UCSD-AML1 (cell line): ENCODE data around the gene PDE11A.
"Not testable (repeated sequence)": the region's sequence is repeated elsewhere in the genome, so short reads cannot be mapped to it uniquely, and the experiment has no call there.

Experiments used
- DNase-seq: peaks from one replicate; lab custom pipeline; 2025; ENCODE audit not compliant: unreplicated experiment; lab: John Stamatoyannopoulos, UW

The PDE11A gene

GRCh38 chr2:178074123-178075005 is 1.8 kb upstream of the PDE11A start:
- DNase-seq = no peak

DNA sequence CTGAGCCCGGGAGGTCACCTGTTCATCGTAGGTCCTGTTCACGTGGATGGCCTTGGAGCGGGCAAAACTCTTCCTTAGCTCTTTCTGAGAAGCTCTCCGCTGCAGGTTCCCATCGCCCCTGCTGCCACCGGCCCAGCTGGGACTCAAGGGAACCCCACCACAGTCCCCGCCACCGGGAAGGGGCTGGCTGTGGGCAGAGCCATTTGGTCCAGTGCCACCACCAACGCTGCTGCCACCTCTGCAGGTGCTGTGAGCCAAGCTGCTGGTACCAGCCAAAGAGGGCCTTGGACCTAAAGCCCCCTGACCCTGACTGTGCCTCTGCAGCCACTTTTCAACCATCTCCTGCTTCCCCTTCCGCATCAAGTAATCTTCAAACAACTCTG is 586 bp downstream of the PDE11A start:
- no peak for DNase-seq

DNA sequence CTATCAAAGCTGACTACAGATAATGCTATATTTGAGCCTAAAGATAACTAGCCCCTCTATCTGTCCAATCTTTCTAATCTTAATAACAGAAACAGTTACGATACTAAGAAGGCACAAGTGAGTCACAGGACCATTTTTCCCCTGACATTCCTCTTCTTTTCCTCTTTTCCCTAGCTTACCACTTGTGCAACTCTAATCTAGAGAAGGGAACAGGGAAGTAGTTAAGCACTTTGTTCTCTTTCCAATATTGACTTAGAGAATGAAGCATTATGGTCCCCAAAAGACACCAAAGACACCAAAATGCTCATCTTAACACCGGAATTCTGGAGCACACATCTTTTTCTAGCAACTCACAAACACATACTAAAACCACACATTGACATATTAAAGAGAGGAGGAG is 1.8 kb downstream of the PDE11A start:
- no peak for DNase-seq

DNA sequence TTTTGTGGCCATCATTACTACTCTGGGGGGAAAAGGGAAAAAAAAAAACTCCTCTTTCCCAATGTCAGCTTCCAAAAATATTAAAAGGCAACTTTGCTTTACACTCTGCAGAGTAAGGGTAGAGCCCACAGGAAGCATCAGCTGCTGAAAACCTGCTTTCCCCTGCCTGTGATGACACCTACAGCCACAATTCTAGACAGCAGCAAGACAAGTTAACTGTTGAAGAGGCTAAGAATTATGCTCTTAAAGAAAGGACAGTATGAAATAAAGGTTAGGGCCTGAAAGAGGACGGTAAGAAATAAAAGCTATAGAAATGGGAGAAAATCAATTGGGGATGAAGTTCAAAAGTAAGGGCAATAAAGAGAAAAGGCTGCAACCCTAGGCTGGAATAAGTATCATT is 3.0 kb downstream of the PDE11A start:
- no peak for DNase-seq

DNA sequence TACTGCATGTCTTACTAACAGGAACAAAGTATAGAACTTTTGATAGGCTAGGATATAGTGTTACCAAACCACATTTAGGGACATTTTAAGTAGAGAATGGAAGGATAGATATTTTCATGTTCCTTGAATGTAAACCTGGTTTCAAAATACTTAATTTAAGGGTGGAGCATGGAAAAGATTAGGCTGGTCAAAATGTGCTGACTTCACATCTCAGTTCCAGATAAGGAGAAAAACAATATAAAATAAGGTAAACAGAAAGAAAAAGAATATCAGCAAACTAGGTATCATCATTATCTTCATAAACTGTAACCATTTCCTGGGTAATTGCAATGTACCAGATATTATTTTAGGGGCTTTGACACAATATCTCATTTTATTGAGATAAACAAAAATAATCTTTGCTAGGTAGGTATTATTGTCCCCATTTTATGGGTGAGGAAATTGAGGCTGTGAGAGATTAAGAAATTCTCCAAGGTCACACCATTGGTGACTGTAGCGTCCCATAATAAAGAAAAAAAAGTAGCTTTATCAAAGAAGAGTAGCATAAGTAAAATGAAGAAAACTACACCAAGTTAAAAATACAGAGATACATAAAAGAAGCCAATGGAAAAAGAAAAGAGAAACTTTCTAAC is 3.6 kb downstream of the PDE11A start:
- DNase-seq = no peak

DNA sequence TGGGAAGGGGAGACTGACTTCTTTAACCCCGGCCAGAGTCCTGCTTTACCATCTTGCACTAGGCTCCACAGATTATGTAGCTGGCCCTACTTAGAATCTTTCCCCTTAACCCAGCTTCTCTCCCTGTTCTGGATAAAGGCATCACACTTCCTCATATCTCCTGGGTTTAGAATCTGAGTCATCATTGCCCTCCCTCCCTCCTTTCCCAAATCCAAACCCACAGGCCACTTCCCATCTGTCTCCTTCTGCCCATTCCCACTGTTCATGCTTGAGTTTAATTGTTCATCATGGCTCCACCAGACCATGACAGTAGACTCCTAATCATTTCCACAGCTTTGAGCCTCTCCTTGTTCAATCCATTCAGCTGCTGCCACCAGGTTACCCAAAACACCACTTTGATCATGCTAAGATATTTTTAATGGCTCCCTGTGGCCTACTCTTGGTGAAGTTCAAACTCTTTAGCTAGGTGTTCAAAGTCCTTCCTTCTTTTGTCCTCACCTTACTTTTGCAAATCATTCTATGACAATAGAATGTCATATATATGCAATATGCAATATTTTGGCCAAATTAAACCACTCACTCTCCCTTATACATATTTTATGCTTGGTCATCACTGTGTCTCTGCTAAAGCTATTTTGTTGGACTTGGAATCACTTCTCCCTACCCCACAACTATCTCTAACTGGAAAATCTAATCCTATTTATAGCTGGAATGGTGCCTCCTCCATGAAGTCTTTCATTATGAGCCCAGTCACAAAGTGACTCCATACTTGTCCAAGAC is 5.5 kb downstream of the PDE11A start:
- DNase-seq = no peak

DNA sequence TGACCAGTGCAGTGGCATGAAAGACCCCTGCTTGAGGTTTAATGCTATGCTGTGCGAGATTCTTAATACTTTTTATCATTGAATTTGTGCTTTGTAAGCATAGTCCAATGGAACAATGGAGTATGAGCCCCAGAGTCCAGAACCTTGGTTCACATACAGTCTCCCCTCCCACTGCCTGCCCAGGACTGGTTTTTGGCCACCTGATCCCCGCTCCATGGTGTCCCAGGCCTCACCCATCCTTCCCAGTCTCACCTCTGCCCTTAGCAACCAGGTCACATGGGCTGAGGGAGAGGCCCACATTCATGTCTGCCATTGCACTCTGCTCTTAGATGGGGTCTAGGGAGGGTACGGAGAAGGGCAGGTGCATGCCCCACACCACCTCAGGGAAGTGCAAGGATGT is 6.3 kb downstream of the PDE11A start:
- no peak for DNase-seq

- no peak for DNase-seq
These were observed 12.9 kb downstream of the PDE11A start for GRCh38 chr2:178059681-178060080.

- DNase-seq = no peak
These were observed 13.5 kb downstream of the PDE11A start for GRCh38 chr2:178059111-178059510.

- DNase-seq = no peak
These were observed 15.3 kb downstream of the PDE11A start for GRCh38 chr2:178057179-178057680.

DNA sequence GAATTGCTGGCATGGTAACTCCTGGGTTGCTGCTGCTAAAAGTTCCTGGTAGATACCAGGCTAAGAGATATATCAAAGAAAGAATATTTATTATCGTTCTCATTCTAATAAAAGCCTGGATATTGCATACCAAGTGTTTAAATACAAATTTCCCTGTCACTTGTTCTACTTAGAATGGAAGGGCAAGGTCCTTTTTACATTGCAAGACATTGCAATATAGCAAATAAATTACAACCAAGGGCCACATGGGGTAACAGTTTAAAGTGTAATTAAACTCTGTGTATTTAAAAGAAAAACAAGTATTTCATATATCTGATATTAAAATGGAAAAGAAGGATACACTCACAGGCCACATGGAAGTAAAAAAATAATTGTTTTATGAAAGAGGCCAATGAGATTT is 16.2 kb downstream of the PDE11A start:
- DNase-seq = no peak

- not testable (repeated sequence) for DNase-seq
These were observed 21.3 kb downstream of the PDE11A start for GRCh38 chr2:178051257-178051656.

- no peak for DNase-seq
These were observed 25.2 kb downstream of the PDE11A start for GRCh38 chr2:178047391-178047790.

GRCh38 chr2:178044836-178045235 is 27.7 kb downstream of the PDE11A start:
- no peak for DNase-seq

- no peak for DNase-seq
These were observed 29.3 kb downstream of the PDE11A start for GRCh38 chr2:178043266-178043665.

GRCh38 chr2:178033583-178033982 is 39.0 kb downstream of the PDE11A start:
- DNase-seq = not testable (repeated sequence)

GRCh38 chr2:178029342-178029741 is 43.2 kb downstream of the PDE11A start:
- no peak for DNase-seq

DNA sequence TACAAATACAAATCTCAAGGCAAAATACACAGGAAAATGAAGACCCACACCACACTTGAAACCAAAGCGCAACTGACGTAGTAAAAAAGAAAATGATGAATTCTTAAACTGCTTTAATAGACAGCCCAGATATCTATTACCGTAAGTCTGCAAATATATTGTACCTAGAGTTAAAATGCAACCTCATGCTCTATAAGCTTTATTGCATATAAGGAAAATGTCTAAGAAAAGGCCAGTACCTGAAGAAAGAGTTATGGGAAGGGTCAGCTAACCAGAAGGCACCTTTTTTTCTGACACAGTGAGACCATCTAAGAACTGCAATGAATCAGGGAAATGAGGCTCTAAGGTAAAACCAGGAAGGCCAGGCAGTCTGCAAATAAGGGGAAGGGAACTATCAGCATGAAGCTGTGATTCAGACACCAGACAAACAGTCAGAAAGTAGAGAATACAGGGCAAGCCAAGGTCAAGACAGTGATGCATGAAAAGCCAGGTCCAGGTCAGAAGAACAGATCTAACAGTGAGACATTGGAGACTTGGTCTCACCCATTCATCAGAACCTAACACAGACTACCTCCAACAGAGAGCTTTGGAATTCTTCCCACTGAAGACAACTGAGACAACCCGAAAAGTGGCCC is 46.9 kb downstream of the PDE11A start:
- DNase-seq = no peak

GRCh38 chr2:178018141-178018540 is 54.4 kb downstream of the PDE11A start:
- DNase-seq = no peak

GRCh38 chr2:178016612-178017011 is 56.0 kb downstream of the PDE11A start:
- no peak for DNase-seq

GRCh38 chr2:178012639-178013038 is 59.9 kb downstream of the PDE11A start:
- DNase-seq = no peak
